ENCODE data around the gene FCRL3.

FCRL3 gene

DNA sequence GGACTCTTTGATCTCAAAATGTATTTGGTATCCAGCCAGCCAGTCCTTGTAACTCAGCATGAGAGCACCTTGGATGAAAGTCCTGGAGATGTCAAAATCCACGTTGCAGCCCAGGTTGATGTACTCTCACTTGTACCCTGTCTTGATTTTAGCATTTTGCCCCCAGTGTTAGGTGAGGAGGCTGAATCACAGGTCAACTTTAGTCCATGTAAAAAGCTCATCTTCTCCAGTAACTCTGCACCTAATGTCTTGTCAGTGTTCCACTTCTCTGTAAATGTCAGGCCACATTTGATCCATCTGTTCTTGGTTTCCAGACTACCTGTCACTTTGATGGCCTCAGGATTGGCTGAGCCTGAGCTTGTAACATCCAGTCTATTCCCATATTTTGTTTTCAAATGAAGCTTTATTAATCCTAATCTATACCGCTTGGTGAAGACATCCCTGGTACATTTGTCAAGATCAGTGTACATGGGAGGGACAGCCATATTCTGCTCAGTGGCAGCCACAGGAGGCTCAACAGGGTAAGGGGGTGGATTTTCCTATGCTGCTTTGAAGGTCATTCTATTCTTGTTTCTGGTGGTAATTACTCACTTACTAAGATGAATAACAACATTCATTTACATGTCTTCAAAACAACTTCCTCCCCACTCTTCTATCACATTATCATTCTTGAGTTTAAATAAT, 24.1 kb upstream of the FCRL3 start:
- in situ Hi-C loops (cut with MboI; ENCODE audit: low pct_unique_long_range_greater_than_20kb, low sequenced_read_pairs, unreplicated experiment) = no loop called here
- no peak for DNase-seq (ENCODE audit: low spot score)
- TF ChIP-seq, protein P1, sequence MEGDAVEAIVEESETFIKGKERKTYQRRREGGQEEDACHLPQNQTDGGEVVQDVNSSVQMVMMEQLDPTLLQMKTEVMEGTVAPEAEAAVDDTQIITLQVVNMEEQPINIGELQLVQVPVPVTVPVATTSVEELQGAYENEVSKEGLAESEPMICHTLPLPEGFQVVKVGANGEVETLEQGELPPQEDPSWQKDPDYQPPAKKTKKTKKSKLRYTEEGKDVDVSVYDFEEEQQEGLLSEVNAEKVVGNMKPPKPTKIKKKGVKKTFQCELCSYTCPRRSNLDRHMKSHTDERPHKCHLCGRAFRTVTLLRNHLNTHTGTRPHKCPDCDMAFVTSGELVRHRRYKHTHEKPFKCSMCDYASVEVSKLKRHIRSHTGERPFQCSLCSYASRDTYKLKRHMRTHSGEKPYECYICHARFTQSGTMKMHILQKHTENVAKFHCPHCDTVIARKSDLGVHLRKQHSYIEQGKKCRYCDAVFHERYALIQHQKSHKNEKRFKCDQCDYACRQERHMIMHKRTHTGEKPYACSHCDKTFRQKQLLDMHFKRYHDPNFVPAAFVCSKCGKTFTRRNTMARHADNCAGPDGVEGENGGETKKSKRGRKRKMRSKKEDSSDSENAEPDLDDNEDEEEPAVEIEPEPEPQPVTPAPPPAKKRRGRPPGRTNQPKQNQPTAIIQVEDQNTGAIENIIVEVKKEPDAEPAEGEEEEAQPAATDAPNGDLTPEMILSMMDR (IDR thresholded peaks at IDR 0.05; ENCODE audit: extremely low read depth, insufficient read depth, missing control alignments) = no peak

GRCh38 chr1:157723157-157723556, 22.6 kb upstream of the FCRL3 start:
- TF ChIP-seq, protein P1 (IDR thresholded peaks at IDR 0.05; ENCODE audit: extremely low read depth, insufficient read depth, missing control alignments) = no peak
- in situ Hi-C loops (cut with MboI; ENCODE audit: low pct_unique_long_range_greater_than_20kb, low sequenced_read_pairs, unreplicated experiment) = no loop called here
- no peak for DNase-seq (ENCODE audit: low spot score)

DNA sequence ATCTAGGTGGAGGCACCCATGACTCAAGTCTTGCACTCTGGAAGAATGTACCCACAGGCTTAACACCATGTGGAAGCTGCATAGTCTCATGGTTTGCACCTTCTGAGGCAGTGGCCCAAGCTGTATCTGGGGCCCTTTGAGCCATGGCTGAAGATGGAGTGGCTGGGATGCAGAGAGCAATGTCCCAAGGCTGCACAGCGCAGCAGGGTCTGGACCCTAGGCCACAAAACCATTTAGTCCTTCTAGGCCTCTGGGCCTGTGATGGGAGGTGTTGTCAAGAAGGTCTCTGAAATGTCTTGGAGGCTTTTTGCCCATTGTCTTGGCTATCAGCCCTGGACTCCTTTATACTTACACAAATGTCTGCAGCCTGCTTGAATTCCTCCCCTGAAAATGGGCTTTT, 21.4 kb upstream of the FCRL3 start:
- TF ChIP-seq, protein P1 (IDR thresholded peaks at IDR 0.05; ENCODE audit: extremely low read depth, insufficient read depth, missing control alignments) = no peak
- in situ Hi-C loops (cut with MboI; ENCODE audit: low pct_unique_long_range_greater_than_20kb, low sequenced_read_pairs, unreplicated experiment) = no loop called here
- DNase-seq (ENCODE audit: low spot score) = no peak

- in situ Hi-C loops (cut with MboI; ENCODE audit: low pct_unique_long_range_greater_than_20kb, low sequenced_read_pairs, unreplicated experiment) = no loop called here
- TF ChIP-seq, protein P1 (IDR thresholded peaks at IDR 0.05; ENCODE audit: extremely low read depth, insufficient read depth, missing control alignments) = no peak
- no peak for DNase-seq (ENCODE audit: low spot score)
These were observed 15.2 kb upstream of the FCRL3 start for GRCh38 chr1:157715736-157716135.

DNA sequence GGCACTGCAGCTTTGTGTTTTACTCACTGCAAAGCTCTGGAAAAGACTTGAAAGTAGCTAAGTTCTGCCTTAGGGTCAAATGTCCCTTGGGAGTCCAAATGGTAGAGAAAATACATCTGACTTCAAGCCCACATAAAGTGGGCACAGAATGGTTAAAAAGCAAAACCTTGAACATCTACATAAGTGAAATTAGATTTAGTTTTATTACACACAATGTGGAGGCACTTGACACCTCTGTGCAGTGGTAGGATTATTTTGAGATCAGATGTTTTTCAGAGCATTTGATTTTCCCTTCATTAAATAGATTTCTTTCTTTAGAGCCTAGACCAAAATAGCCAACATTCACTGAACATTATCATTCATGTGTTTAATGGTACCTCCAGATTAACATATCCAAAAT, 11.2 kb upstream of the FCRL3 start:
- DNase-seq (ENCODE audit: low spot score) = no peak
- TF ChIP-seq, protein P1 (IDR thresholded peaks at IDR 0.05; ENCODE audit: extremely low read depth, insufficient read depth, missing control alignments) = no peak
- in situ Hi-C loops (cut with MboI; ENCODE audit: low pct_unique_long_range_greater_than_20kb, low sequenced_read_pairs, unreplicated experiment) = no loop called here

- TF ChIP-seq, protein P1 (IDR thresholded peaks at IDR 0.05; ENCODE audit: extremely low read depth, insufficient read depth, missing control alignments) = no peak
- in situ Hi-C loops (cut with MboI; ENCODE audit: low pct_unique_long_range_greater_than_20kb, low sequenced_read_pairs, unreplicated experiment) = no loop called here
- no peak for DNase-seq (ENCODE audit: low spot score)
These were observed 4.3 kb upstream of the FCRL3 start for GRCh38 chr1:157704878-157705277.

Measured in GM13977 (cell line).